Ishikawa (cell line): ENCODE measurements around the gene PGAM2.

Source experiments
- CEBPB ChIP-seq: IDR thresholded peaks from 2 replicates; pipeline ENCODE4 v1.6.1; 2012
- CREB1 ChIP-seq: IDR thresholded peaks from 2 replicates; pipeline ENCODE4 v1.6.1; 2012; ENCODE audit warnings: low read depth
- EGR1 ChIP-seq: IDR thresholded peaks from 2 replicates; pipeline ENCODE4 v1.6.1; 2012
- EP300 ChIP-seq: IDR thresholded peaks from 2 replicates; pipeline ENCODE4 v1.6.1; 2012; ENCODE audit warnings: borderline replicate concordance
- FOXM1 ChIP-seq: IDR thresholded peaks from 2 replicates; pipeline ENCODE4 v1.6.1; 2012; ENCODE audit warnings: low read depth, borderline replicate concordance
- NFIC ChIP-seq: IDR thresholded peaks from 2 replicates; pipeline ENCODE4 v1.6.1; 2012
- RAD21 ChIP-seq: IDR thresholded peaks from 2 replicates; pipeline ENCODE4 v1.6.1; 2012; ENCODE audit warnings: low read depth
- TAF1 ChIP-seq: IDR thresholded peaks from 2 replicates; pipeline ENCODE4 v1.6.1; 2012; ENCODE audit warnings: low read depth, mild to moderate bottlenecking
- TCF12 ChIP-seq: IDR thresholded peaks from 2 replicates; pipeline ENCODE4 v1.6.1; 2012; ENCODE audit warnings: low read depth
- TEAD4 ChIP-seq: IDR thresholded peaks from 2 replicates; pipeline ENCODE4 v1.6.1; 2012
- YY1 ChIP-seq: IDR thresholded peaks from 2 replicates; pipeline ENCODE4 v1.6.1; 2012; ENCODE audit warnings: low read depth
- ZBTB7A ChIP-seq: IDR thresholded peaks from 2 replicates; pipeline ENCODE4 v1.6.1; 2012; ENCODE audit warnings: low read depth
- TF ChIP-seq, protein P1 (sequence below): IDR thresholded peaks from 2 replicates; pipeline ENCODE4 v1.6.1; 2012
- TF ChIP-seq, protein P2 (sequence below): IDR thresholded peaks from 2 replicates; pipeline ENCODE4 v1.6.1; 2012
- TF ChIP-seq, protein P3 (sequence below): IDR thresholded peaks from 2 replicates; pipeline ENCODE4 v1.6.1; 2012; ENCODE audit warnings: low read depth, mild to moderate bottlenecking

PGAM2 gene

DNA sequence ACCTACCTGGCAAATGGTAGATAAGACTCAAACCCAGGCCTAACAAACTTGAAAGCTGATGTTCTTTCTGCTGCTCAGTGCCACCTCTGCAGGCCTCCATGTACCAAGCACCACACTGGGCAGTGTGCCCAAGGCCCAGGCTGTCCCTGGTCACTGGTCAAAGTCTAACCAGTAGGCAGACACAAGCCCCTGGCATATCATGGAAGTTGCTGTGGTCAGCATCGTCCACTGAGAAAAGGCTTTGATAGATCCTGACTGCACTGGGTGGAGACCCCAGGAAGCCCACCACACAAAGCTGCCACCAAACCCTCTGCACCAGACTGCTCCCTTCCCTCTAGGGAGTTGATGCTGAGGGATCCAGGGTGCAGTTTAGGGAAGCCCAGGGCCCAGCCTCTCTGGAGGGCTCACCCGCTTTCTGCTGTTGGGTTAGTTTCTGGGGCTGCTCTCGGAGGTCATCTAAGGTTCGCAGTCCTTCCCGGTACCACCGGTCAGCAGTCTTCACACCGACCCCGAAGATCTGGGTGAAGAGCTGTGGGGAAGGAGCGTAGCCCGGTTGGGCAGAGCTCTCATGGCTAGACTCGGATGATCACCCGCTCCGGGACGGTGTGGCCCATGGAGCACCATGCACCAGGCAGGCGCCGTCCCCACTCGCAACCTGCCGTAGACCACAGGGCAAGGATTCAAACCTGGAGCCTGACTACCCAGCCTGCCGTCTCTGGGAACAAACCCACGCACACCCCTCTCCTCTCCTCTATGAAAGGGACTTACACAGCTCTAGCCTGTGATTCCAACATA, 10.9 kb upstream of the PGAM2 start:
- TF ChIP-seq, protein P1, sequence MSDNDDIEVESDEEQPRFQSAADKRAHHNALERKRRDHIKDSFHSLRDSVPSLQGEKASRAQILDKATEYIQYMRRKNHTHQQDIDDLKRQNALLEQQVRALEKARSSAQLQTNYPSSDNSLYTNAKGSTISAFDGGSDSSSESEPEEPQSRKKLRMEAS: no peak
- no peak for TF ChIP-seq CEBPB
- TF ChIP-seq, protein P2, sequence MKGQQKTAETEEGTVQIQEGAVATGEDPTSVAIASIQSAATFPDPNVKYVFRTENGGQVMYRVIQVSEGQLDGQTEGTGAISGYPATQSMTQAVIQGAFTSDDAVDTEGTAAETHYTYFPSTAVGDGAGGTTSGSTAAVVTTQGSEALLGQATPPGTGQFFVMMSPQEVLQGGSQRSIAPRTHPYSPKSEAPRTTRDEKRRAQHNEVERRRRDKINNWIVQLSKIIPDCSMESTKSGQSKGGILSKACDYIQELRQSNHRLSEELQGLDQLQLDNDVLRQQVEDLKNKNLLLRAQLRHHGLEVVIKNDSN: no peak
- TF ChIP-seq YY1: no peak
- no peak for TF ChIP-seq ZBTB7A
- TF ChIP-seq TCF12: no peak
- TF ChIP-seq FOXM1: no peak
- no peak for TF ChIP-seq CREB1
- no peak for TF ChIP-seq EP300
- TF ChIP-seq TEAD4: no peak
- TF ChIP-seq, protein P3, sequence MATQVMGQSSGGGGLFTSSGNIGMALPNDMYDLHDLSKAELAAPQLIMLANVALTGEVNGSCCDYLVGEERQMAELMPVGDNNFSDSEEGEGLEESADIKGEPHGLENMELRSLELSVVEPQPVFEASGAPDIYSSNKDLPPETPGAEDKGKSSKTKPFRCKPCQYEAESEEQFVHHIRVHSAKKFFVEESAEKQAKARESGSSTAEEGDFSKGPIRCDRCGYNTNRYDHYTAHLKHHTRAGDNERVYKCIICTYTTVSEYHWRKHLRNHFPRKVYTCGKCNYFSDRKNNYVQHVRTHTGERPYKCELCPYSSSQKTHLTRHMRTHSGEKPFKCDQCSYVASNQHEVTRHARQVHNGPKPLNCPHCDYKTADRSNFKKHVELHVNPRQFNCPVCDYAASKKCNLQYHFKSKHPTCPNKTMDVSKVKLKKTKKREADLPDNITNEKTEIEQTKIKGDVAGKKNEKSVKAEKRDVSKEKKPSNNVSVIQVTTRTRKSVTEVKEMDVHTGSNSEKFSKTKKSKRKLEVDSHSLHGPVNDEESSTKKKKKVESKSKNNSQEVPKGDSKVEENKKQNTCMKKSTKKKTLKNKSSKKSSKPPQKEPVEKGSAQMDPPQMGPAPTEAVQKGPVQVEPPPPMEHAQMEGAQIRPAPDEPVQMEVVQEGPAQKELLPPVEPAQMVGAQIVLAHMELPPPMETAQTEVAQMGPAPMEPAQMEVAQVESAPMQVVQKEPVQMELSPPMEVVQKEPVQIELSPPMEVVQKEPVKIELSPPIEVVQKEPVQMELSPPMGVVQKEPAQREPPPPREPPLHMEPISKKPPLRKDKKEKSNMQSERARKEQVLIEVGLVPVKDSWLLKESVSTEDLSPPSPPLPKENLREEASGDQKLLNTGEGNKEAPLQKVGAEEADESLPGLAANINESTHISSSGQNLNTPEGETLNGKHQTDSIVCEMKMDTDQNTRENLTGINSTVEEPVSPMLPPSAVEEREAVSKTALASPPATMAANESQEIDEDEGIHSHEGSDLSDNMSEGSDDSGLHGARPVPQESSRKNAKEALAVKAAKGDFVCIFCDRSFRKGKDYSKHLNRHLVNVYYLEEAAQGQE: no peak
- no peak for TF ChIP-seq TAF1
- no peak for TF ChIP-seq NFIC
- TF ChIP-seq RAD21: no peak
- no peak for TF ChIP-seq EGR1

DNA sequence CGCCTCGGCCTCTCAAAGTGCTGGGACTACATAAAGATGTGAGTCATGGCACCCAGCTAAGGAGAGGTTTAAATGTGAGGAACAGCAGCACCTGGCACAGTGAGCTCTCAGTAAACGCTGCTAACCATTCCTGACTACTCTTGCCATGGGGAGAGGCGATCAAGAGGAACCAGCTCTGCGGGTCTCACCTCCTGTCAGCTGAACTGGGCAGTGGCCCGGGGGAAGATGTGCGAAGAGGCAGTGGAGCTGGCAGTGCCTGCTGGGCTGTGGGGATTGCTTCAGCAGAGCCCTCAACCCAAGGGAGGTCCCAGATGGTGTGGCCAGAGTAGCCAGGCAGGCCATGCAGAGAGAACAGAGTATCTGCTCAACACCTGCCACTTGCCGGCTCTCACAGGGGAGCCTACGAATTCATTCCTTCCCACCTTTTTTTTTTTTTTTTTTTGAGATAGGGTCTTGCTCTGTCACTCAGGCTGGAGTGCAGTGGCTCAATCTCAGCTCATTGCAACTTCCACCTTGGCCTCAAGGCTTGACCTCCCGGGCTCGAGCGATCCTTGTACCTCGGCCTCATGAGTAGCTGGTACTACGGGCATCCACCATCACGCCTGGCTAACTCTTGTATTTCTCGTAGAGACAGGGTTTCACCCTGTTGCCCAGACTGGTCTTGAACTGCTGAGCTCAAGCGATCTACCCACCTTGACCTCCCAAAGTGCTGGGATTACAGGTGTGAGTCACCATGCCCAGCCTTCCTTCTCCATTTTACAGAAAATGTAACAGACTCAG, 10.1 kb upstream of the PGAM2 start:
- TF ChIP-seq, protein P2: no peak
- no peak for TF ChIP-seq TAF1
- no peak for TF ChIP-seq NFIC
- no peak for TF ChIP-seq ZBTB7A
- TF ChIP-seq YY1: no peak
- TF ChIP-seq CREB1: no peak
- TF ChIP-seq FOXM1: no peak

DNA sequence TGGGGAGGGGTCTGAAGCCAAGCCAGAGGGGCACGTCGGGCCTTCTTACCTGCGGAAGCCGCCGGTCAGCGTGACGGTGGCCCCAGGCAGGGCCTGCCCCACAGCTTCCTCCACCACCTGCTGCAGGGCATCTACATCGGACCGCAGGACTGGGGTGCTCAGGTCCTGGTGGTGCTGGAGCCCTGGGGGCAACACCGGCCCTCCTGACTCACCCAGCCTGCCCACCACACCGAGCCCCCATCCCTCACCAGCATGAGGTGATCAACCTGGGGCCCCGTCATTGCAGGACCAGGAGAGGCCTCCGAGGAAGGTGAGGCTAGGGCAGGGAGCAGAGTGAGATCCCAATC, 9.0 kb upstream of the PGAM2 start:
- TF ChIP-seq TEAD4: no peak
- no peak for TF ChIP-seq FOXM1
- no peak for TF ChIP-seq EP300
- no peak for TF ChIP-seq EGR1
- no peak for TF ChIP-seq YY1
- TF ChIP-seq NFIC: no peak
- TF ChIP-seq, protein P1: no peak
- no peak for TF ChIP-seq TCF12
- TF ChIP-seq, protein P2: no peak
- TF ChIP-seq CEBPB: no peak
- TF ChIP-seq TAF1: no peak
- TF ChIP-seq, protein P3: no peak
- TF ChIP-seq ZBTB7A: no peak; the same call in 1 of the 2 replicates
- TF ChIP-seq CREB1: no peak

DNA sequence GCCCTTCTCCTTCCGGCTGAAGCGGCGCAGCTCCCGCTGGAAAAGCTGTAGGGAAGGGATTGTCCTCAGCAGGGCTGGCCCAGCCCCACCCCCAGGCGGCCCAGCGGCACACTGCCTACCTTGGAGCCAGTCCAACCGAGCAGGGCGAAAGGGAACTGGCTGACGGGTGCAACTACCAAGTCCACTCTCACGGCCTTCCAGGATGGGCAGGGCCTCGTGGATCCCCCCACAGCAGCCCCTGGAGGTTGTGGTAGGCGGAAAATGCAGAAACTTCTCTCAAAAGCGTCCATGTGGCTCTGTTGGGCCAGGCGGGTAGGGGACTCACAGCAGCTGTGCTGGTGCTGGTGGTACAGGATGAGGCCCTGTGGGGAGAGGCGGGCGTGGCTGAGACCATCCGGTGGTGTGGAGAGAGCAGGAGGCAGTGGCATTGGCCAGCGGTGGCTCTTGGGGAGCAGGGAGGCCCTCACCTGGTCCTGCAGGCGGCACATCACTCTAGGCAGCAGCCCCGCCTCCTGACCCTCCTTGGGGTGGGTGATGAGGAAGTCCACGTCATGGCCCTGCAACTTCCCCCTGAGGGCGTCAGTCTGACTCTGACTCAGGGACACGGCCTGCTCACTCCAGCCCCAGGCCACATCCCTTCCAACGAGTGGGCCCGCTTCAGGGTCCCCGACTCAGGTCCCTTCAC, 8.4 kb upstream of the PGAM2 start:
- TF ChIP-seq TAF1 (no peak; the same call in 1 of the 2 replicates), CREB1 (no peak; the same call in 1 of the 2 replicates), EGR1 (no peak), RAD21 (peak; percentile 13; the same call in 1 of the 2 replicates), FOXM1 (no peak), ZBTB7A (no peak; the same call in 1 of the 2 replicates), CEBPB (no peak), YY1 (no peak), EP300 (peak; percentile 42; the same call in 1 of the 2 replicates), TEAD4 (peak; percentile 12; the same call in 1 of the 2 replicates), TCF12 (peak; percentile 63), NFIC (peak; percentile 87)
- TF ChIP-seq, protein P2: no peak
- TF ChIP-seq, protein P1: peak; percentile 15
- TF ChIP-seq, protein P3: no peak
